ENCODE data around the gene FANCE. TPM values are rescaled to one million over a fixed set of nuclear protein-coding genes. Genes with fewer than 3 reads are reported as not detected.

FANCE gene
- total RNA-seq, 2 experiments from 2014 or later: 16.3 TPM

DNA sequence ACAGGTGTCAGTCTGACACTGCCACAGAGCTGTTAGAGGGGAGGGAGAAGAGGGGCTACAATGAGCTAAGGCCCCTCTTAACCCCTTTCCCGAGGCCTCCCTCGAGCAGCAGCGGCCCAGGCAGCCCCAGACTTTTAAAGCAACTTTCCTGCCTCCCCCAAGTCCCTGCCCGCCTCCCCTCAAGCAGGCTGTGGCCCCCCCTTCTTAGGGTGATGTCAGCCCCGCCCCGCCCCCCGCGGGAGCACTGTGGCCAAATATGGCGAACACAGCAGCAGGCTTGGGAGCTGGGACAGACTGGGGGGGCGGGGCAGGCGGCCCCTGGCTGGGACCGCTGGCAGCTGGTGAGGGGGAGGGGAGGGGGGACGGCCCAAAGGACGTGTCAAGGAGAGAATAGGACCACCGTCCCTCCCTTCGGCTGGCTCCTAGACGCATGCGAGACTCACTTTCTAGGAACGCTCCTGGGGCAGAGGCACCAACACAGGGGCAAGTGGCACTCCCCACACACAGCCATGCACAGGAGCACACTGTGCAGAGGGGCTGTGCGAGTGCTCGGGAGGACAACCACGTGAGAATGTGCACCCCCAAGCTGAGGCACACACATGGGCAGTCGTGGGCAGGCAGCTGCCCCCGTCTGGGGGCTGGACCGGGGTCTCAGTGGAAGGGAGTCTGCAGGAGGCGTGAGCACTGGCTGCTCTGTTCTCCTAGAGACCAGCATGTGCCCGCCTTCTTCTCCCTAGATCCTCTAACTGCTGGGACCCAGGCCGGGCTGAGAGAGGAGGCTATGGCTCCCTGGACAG is 38.1 kb downstream of the FANCE start:
- no peak overlapping the region for H3K4me3 Mint-ChIP-seq
- H3K27me3 Mint-ChIP-seq (ENCODE audit: low read depth): no peaks in the 10 kb centered on the region
- intact Hi-C loops (cut with micrococcal nuclease): no loop called here
- CTCF ChIA-PET: no interaction called here
- H3K36me3 Mint-ChIP-seq (ENCODE audit: low read depth): no peaks in the 10 kb centered on the region
- DNase-seq: no peak
- no peaks in the 10 kb centered on the region for H3K9me3 Mint-ChIP-seq
- peaks cover 11% of the 10 kb centered on the region for H3K4me1 Mint-ChIP-seq (ENCODE audit: low read depth)
- H3K27ac Mint-ChIP-seq: no peak overlapping the region

DNA sequence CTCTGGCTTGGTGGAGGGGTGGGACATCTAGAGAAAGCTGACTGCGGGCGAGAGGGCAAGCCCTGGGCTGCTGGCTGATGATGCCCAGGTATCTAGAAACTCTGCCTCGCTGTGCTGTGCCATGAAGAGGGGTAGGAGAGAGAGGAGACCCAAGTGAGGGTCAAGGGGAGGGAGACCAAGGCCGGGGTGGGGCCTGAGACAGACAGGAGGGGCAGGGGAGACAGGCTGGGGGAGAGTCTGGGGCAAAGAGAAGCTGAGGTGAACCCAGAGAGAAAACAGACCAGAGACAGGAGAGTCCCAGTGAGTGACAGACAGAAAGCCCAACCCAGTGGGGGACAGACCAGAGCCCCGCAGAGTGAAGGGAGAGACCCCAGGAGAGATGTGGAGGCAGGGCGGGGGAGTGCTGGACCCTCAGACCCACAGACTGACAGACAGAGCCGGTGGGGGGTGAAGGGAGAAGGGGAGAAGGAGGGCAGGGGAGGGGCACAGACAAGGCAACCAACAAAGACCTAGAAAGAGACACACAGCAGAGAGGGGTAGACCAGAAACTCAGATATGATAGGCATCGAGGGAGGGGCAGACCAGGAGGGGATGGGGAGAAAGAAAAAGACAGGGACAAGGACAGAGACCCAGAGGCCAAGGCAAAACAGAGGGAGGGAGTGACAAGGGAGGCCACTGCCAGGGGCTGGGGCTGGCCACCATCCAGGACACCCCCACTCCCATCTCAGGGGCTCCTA is 38.9 kb downstream of the FANCE start:
- no peak overlapping the region for H3K27ac Mint-ChIP-seq
- no peak for DNase-seq
- H3K9me3 Mint-ChIP-seq: no peaks in the 10 kb centered on the region
- no peaks in the 10 kb centered on the region for H3K27me3 Mint-ChIP-seq (ENCODE audit: low read depth)
- H3K4me1 Mint-ChIP-seq (ENCODE audit: low read depth): peaks cover 13% of the 10 kb centered on the region
- intact Hi-C loops (cut with micrococcal nuclease): no loop called here
- no peaks in the 10 kb centered on the region for H3K36me3 Mint-ChIP-seq (ENCODE audit: low read depth)
- H3K4me3 Mint-ChIP-seq: no peak overlapping the region
- CTCF ChIA-PET: no interaction called here

DNA sequence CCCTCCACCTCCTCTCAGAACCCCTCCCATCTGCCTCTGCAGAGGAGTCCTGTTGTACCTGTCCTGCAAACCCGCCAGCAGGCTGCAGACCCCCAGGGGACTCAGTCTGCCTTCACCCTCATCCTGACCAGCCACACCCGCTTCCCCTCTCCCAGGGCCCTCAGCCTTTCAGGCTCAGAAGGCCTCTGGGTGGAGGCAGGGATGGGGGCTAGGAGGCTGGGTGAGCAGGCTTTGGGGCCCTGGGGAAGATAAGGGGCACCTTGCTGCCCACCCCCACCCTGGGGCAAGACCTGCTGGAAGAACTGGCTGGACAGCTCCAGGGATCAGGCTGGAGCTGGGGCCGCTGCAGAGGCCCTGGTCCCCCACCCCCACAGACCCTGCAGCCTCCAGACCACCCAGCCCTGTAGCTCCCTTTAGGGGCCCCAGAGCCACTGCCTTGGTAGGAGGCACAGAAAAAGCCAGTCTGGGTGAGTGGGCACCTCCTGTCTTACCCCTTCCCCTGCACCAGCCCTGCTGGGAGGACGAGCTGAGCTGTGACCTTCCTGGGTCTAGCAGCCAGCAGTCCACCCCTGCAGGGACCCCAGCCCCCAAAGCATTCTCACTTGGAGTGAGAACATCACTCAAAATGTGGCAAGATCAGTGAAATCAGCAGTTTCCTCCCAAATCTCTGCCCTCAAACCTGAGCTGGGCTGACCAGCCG is 39.6 kb downstream of the FANCE start:
- H3K27ac Mint-ChIP-seq: no peak overlapping the region
- H3K27me3 Mint-ChIP-seq (ENCODE audit: low read depth): no peaks in the 10 kb centered on the region
- CTCF ChIA-PET: interaction anchor here (0.6 to 1.0 kb wide), 2 partner anchors 24 to 99 kb away, joined by 3 read pairs; no protein-coding TSS in a partner anchor
- H3K4me3 Mint-ChIP-seq: no peak overlapping the region
- DNase-seq: no peak
- peaks cover 13% of the 10 kb centered on the region for H3K4me1 Mint-ChIP-seq (ENCODE audit: low read depth)
- intact Hi-C loops (cut with micrococcal nuclease): no loop called here
- no peaks in the 10 kb centered on the region for H3K9me3 Mint-ChIP-seq
- no peaks in the 10 kb centered on the region for H3K36me3 Mint-ChIP-seq (ENCODE audit: low read depth)

DNA sequence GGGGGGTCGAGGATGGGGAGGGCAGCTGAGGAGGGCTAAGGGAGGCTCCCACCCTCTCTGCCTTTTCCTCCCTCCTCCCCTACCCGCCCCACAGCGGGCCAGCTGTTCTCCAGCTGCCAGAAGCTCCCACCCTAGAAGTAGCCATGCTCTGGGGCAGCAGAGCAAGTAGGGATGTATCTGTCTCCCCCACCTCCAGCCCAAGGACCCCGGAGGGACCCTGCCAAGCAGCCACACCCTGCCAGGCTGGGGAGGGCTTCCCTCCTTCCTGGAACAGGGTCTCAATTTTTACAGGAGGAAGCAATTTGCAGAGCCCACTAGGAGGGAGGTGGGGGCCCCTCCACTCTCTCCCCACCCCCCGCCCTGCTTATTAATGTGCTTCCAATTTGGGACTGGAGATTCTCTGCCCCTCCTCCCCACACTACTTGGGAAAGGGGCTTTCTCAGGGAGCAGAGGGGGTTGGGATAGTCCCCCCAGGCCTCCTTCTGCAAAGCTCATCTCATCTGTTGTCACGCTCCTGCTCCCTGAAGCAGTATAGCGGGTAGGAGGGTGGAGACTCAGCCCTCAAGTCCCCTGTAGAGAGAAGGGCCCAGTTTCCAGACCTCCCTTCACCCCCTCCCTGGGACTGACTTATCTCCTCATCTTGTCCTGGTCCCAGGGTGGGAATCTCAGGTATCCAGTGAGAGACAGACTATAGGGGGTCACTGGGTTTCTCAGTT is 40.3 kb downstream of the FANCE start:
- H3K36me3 Mint-ChIP-seq (ENCODE audit: low read depth): no peaks in the 10 kb centered on the region
- intact Hi-C loops (cut with micrococcal nuclease): no loop called here
- no peak overlapping the region for H3K27ac Mint-ChIP-seq
- no peak for DNase-seq
- peaks cover 13% of the 10 kb centered on the region for H3K4me1 Mint-ChIP-seq (ENCODE audit: low read depth)
- no peaks in the 10 kb centered on the region for H3K27me3 Mint-ChIP-seq (ENCODE audit: low read depth)
- CTCF ChIA-PET: interaction anchor here (0.6 to 1.0 kb wide), 2 partner anchors 25 to 99 kb away, joined by 3 read pairs; no protein-coding TSS in a partner anchor
- H3K9me3 Mint-ChIP-seq: no peaks in the 10 kb centered on the region
- H3K4me3 Mint-ChIP-seq: no peak overlapping the region

DNA sequence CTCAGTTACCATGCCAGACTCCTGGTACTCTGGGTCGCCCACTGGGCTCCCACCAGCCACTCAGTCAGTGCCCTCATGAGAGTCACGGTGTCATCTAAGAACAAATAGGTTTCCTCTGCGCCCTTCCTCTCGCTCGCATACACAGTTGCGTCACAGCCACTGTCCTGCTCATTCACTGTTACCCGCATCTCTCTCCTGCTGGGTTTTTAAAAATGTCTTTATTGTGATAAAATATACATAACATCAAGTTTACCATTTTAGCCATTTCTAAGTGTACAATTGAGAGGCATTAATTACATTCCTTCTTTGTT is 40.8 kb downstream of the FANCE start:
- H3K4me3 Mint-ChIP-seq: no peak overlapping the region
- DNase-seq: no peak
- H3K4me1 Mint-ChIP-seq (ENCODE audit: low read depth): peaks cover 12% of the 10 kb centered on the region
- H3K27ac Mint-ChIP-seq: no peak overlapping the region
- intact Hi-C loops (cut with micrococcal nuclease): no loop called here
- H3K36me3 Mint-ChIP-seq (ENCODE audit: low read depth): no peaks in the 10 kb centered on the region
- H3K9me3 Mint-ChIP-seq: no peaks in the 10 kb centered on the region
- H3K27me3 Mint-ChIP-seq (ENCODE audit: low read depth): peaks cover under 1% of the 10 kb centered on the region
- CTCF ChIA-PET: no interaction called here

DNA sequence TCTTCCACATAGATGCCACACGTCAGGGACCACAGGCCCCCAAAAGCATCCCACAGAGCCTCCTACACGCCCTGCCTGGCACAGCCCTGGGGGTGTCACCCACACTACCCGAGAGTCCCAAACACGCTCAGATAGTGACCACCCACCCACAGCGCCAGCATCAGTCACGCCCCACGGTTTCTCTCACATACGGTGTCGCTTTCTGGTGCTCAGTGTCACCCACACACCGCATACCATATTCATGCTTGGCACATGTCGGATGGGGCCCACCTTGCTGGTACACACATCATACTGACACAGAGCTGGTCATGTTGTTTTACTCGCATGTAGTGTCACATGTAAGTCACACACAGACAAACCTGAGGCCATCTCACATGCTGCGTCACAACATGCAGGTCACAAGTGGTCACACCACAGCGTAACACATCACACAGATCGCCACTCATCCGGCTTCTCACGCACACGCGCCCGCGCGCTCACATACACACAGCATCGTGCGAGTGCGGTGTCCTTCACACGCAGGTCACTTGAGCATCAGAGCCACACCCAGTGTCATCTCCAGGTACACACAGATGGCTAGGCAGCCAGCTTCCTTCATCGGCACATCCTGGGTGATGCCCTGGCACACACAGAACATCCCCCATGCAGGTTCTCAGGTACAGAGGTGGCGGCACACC is 41.3 kb downstream of the FANCE start:
- CTCF ChIA-PET: no interaction called here
- Mint-ChIP-seq H3K27ac (no peak overlapping the region), H3K4me3 (no peak overlapping the region), H3K4me1 (ENCODE audit: low read depth) (peaks cover 10% of the 10 kb centered on the region), H3K36me3 (ENCODE audit: low read depth) (no peaks in the 10 kb centered on the region), H3K27me3 (ENCODE audit: low read depth) (peaks cover 2% of the 10 kb centered on the region), H3K9me3 (no peaks in the 10 kb centered on the region)
- intact Hi-C loops (cut with micrococcal nuclease): no loop called here
- no peak for DNase-seq

DNA sequence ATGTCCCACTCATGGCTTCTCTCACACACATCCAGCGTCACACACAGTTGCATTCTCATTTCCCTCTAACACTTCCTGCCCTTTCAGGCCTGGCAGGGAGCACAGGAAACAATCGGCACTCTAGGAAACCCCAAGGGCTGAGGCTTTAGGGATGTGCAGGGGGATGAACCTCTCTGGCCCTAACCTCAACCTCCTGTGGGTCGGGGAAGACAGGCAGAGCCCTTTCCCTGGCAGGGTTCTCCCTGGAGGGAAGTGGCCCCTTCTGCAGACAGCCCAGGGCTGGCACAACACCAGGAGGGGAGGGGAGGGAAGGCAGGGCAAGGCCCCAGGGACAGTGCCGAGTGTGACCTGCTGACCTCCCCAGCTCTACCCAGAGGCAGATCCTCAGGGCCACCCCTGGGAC is 42.0 kb downstream of the FANCE start:
- no peak overlapping the region for H3K27ac Mint-ChIP-seq
- no peak for DNase-seq
- CTCF ChIA-PET: no interaction called here
- H3K27me3 Mint-ChIP-seq (ENCODE audit: low read depth): peaks cover 6% of the 10 kb centered on the region
- H3K36me3 Mint-ChIP-seq (ENCODE audit: low read depth): no peaks in the 10 kb centered on the region
- H3K4me3 Mint-ChIP-seq: no peak overlapping the region
- H3K9me3 Mint-ChIP-seq: no peaks in the 10 kb centered on the region
- intact Hi-C loops (cut with micrococcal nuclease): no loop called here
- H3K4me1 Mint-ChIP-seq (ENCODE audit: low read depth): peaks cover 14% of the 10 kb centered on the region

DNA sequence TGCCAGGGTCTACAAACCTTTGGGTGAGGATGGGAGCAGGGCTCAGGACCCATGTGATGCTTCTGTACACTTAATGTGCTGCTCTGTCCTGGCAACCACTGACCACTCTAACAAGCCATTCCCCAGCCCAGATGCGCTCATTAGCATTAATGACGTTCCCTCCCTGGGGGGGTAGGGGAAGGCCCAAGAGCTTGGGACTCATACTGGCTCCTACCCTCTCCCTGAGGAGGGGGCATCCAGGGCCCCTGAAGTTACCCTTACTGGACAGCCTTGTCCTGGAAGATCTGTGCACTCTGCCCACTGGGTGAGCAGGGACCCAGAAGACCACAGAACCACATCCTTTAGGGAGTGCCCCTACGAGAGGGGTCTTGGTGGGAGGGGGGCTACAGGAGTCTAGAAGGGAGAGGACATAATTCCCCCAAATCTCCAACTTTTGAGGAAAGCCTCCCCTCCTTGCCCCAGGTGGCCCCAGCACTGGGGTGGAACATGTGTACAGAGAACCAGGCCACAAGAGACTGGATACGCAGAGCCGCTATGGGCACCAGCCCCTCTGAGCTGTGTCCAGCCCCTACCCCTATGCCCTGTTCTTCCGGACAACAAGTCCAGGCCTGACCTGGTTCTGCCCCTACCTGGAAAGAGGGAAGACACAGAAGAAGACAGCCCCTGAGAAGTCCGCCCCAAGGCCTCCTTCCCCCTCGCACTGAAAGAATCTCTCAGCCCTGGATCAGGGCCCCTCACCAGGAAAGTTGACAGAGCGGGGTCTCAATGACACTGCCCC is 43.3 kb downstream of the FANCE start:
- Mint-ChIP-seq H3K27me3 (ENCODE audit: low read depth) (peaks cover 6% of the 10 kb centered on the region), H3K4me1 (ENCODE audit: low read depth) (peaks cover 14% of the 10 kb centered on the region), H3K4me3 (peak overlapping the region; percentile 67), H3K36me3 (ENCODE audit: low read depth) (no peaks in the 10 kb centered on the region), H3K27ac (no peak overlapping the region), H3K9me3 (no peaks in the 10 kb centered on the region)
- DNase-seq: no peak
- CTCF ChIA-PET: interaction anchor here (0.6 to 0.7 kb wide), 2 partner anchors 18 to 24 kb away, joined by 3 read pairs; no protein-coding TSS in a partner anchor
- intact Hi-C loops (cut with micrococcal nuclease): no loop called here

DNA sequence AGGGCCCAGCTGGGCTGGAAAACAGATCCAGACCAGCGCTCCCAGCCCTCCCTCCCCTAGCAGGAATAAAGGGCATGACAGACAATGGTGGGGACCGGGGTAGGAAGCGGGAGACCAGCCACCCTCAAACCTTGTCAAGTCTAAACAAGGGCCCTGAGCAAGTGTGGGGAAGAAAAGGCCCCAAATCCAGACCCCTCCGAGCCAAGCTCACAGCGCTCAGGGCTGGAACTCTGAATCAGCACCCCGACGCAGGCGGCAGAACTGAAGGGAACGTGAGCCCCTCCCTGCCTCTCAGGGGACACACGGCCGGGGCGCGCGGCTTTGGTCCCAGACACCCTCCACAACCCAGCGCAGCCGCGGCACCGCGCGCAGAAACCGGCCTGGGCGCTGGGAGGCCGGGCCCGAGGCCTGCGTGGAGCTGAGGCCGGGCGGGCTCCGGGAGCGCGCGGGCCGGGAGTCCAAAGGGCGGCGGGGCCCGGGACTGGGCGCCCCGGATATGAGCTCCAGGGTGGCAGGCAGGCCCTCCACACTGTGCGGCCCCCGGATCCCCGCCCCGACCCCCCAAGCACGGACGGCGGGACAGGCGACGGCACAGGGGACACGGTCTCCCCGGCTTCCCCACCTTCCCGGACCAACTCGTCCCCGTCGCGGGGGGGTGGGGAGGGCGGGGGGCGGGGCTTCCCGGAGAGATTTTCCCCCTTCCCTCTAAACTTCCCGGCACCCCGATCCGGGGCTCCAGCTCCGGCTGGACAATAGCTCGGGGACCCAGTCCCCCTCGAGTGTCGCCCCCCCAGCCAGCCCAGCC is 44.1 kb downstream of the FANCE start:
- Mint-ChIP-seq H3K27me3 (ENCODE audit: low read depth) (peaks cover 6% of the 10 kb centered on the region), H3K4me1 (ENCODE audit: low read depth) (peaks cover 14% of the 10 kb centered on the region), H3K4me3 (peak overlapping the region; percentile 67), H3K9me3 (no peaks in the 10 kb centered on the region), H3K36me3 (ENCODE audit: low read depth) (no peaks in the 10 kb centered on the region), H3K27ac (no peak overlapping the region)
- intact Hi-C loops (cut with micrococcal nuclease): no loop called here
- no peak for DNase-seq
- CTCF ChIA-PET: interaction anchor here (0.5 to 2.3 kb wide), 2 partner anchors 240 to 261 kb away, joined by 3 to 9 read pairs; partner anchors contain the start of gene ARMC12

DNA sequence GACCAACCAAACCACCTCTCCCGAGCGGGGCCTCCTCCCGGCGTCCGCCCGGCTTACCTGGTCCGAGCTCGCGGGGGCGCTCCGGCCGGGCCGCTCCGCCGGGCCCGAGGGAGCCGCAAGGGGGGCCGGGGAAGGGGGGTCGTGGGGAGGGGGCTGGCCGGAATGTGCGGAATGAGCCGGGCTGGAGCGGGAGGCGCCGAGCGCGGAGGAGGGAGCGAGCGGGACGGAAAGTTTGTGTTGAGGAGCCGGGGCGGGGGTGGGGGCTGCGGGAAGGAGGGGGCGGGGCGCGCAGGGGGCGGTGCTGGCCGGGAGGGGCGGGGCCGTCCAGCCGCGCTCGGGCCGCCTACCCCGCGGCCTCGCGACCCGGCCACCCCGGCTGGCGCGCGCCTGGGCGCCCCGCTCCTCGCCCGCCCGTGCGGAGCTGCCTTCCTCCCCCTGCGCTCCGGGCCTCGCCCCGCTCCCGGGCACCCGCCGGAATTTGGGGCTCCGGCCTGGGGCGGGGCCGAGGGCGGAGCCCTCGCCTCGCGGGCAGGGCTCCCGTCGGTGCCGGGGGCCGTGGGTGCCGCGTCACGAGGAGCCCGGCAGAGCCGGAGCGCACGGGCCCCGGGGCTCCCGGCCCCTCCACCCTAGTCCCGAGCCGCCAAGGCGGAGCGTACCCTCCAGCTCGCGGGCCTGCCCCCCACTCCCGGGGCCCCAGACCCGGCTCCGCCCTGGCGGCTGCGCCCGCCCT is 44.9 kb downstream of the FANCE start, which contains the start of gene TEAD3:
TEAD3 (minus strand) TSS at position 239 of the 730 bp plus-strand sequence.
- DNase-seq: peak; percentile 47
- CTCF ChIA-PET: interaction anchor here (1.2 to 2.3 kb wide), 3 partner anchors 48 to 240 kb away, joined by 4 to 9 read pairs (median 4); partner anchors contain the start of gene ARMC12
- Mint-ChIP-seq H3K9me3 (no peaks in the 10 kb centered on the region), H3K4me1 (ENCODE audit: low read depth) (peaks cover 14% of the 10 kb centered on the region), H3K36me3 (ENCODE audit: low read depth) (no peaks in the 10 kb centered on the region), H3K4me3 (peak within 1 kb of the TSS; percentile 77), H3K27ac (peak within 1 kb of the TSS; percentile 67), H3K27me3 (ENCODE audit: low read depth) (peaks cover 6% of the 10 kb centered on the region)
- intact Hi-C loops (cut with micrococcal nuclease): no loop called here
